GM19467 (cell line): ENCODE data around the gene TANC2.

Experiments
- ATAC-seq: cut with Tn5 transposase; IDR thresholded peaks from one replicate; pipeline ENCODE4 v1.9.1; 2021; ENCODE audit warnings: mild to moderate bottlenecking, moderate library complexity; ENCODE audit not compliant: unreplicated experiment

Gene TANC2

DNA sequence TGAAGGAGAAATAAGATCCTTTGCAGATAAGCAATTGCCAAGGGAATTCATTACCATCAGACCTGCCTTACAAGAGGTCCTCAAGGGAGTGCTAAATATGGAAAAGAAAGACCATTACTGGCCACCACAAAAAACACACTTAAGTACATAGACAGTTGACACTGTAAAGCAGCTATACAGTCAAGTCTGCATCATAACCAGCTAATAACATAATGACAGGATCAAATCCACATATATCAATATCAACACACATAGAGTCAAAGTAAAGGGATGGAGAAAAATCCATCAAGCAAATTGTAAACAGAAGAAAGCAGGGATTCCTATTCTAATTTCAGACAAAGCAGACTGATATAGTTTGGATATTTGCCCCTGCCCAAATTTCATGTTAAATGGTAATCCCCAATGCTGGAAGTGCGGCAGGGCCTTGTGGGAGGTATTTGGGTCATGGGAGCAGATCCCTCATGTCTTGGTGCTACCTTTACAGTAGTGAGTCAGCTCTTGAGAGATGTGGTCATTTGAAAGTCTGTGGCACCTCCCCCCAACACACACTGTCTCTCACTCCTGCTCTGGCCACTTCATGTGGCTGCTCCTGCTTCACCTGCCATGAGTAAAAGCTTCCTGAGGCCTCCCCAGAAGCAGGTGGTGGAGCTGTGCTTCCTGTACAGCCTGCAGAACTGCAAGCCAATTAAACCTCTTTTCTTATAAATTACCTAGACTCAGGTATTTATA lies 32.8 kb downstream of the TANC2 start:
- ATAC-seq = no peak

- no peak for ATAC-seq
These were observed 33.7 kb downstream of the TANC2 start for GRCh38 chr17:62999736-63000135.

DNA sequence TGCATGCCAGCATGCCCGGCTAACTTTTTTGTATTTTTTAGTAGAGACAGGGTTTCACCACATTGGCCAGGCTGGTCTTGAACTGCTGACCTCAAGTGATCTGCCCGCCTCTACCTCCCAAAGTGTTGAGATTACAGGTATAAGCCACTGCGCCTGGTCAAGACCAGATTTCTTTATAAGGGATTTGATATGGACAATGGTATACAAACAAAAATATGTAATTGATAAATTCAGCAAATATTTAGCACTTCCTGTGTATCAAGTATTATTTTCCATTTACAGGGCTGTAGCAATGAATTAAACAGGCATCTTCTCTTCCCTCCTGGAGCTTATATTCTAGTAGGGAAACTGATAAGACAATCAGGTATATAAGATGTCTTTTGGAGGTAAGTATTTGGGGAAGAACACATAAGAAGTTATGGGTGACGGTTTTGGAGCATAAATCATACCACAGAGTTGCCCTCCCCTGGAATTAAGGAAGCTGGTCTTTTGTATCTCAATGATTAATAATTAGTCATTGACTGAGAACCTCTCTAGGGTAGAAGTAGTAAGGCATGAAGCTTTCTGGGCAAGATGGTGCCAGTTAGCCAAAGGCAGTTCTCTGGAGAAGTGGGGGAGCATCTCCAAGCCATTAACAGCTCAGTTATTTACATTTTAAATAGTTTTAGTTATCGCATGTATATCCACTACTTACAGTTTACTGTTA lies 35.8 kb downstream of the TANC2 start:
- ATAC-seq = no peak

DNA sequence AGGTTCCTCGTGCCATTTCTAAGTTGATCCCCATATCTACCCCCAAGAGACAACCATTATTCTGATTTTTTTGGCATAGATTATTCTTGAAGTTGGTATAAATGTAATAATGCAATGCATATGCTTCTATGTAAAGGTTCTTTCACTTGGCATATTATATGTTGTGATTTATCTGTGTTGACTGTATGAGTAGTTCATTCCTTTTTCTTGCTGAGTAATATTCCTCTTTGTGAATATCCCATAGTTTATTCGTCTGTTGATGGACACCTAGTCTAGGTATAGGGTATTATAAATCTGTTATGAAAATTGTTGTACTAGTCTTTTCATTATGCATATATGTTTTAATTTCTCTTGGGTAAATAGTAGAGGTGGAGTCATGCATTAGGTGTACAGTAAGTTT lies 36.6 kb downstream of the TANC2 start:
- ATAC-seq = no peak

- no peak for ATAC-seq
These were observed 49.8 kb downstream of the TANC2 start for GRCh38 chr17:63015824-63016223.
